ENCODE measurements around the gene FCRL5. TPM values are rescaled to one million over a fixed set of nuclear protein-coding genes. Genes with fewer than 3 reads are reported as not detected.

FCRL5 gene
- total and polyA plus RNA-seq, 10 of the 15 experiments (the other 5 are each of a cell fraction or from before 2014, with no cell fraction given) = 1.1 to 136 (median 7.0) TPM

DNA sequence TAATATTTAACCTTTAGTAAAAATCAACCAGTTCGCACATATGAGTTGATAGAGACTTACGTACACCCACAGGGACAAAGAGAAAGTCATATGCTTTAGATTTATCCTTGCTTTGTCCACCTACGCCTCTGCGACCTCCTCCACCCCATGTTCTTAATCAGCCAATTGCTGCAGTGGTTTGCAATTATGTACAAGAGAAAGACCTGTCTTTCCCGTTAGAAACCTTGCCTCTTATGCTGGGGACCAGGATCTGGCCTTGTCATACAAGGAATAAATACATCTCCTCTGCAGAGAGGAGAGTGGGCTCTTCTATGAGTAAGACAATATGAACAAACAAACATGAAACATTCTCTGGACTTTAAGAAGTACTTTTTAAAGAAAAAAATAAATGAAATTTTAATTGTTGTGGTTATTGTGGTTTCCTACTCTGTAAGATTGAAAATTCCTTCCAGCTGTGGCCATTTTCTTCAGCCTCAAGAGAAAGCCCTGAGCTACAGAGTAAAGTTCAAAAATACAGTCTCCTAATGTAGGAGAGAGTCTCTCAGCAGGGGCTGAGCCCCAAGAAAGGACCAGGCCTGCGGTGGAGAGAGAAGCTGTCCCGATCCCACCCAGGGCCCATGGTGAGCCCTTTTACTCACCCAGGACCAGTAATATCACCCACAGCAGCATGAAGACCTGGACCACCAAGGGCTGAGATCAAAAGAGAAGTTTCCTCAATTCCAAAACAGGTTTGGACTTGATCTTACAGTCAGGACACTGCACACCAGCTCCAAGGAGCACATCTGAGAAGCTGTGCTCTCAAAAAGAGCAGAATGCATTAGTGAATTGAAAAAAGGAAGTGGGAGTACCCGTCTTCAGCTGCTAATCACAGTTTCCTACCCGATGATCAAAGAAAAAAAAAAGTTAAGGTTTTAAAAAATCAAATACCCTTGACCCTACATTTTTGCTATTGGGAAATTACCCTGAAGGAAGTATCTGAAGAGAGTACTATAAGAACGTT, at the start of gene FCRL5 (continued):
- TF ChIP-seq, protein P1, sequence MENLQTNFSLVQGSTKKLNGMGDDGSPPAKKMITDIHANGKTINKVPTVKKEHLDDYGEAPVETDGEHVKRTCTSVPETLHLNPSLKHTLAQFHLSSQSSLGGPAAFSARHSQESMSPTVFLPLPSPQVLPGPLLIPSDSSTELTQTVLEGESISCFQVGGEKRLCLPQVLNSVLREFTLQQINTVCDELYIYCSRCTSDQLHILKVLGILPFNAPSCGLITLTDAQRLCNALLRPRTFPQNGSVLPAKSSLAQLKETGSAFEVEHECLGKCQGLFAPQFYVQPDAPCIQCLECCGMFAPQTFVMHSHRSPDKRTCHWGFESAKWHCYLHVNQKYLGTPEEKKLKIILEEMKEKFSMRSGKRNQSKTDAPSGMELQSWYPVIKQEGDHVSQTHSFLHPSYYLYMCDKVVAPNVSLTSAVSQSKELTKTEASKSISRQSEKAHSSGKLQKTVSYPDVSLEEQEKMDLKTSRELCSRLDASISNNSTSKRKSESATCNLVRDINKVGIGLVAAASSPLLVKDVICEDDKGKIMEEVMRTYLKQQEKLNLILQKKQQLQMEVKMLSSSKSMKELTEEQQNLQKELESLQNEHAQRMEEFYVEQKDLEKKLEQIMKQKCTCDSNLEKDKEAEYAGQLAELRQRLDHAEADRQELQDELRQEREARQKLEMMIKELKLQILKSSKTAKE (IDR thresholded peaks at IDR 0.05; ENCODE audit: low read depth, poor library complexity, severe bottlenecking) = peak; percentile 16
- TF ChIP-seq MTA2 (IDR thresholded peaks at IDR 0.05; ENCODE audit: low read depth) (peak; percentile 70), SRF (IDR thresholded peaks at IDR 0.05; ENCODE audit: low read depth in 2 of 2, low read length in 2 of 2) (no peak), ZNF217 (IDR thresholded peaks at IDR 0.05) (peak; percentile 39; the same call in 1 of the 2 replicates), CBFB (IDR thresholded peaks at IDR 0.05; ENCODE audit: low read depth) (peak; percentile 82; the same call in 1 of the 2 replicates), IRF4 (IDR thresholded peaks at IDR 0.05; ENCODE audit: low read depth, low read length) (peak; percentile 81), RUNX3 (IDR thresholded peaks at IDR 0.05; ENCODE audit: low read length) (peak; percentile 89), BMI1 (IDR thresholded peaks at IDR 0.05; ENCODE audit: borderline replicate concordance) (peak; percentile 33; the same call in 1 of the 2 replicates), IKZF2 (IDR thresholded peaks at IDR 0.05) (peak; percentile 51 to 70; a peak in 3 of 4 replicates), GABPA (IDR thresholded peaks at IDR 0.05; ENCODE audit: low read depth) (0 out of 2 replicates have a peak, but pooled peaks have one; percentile 0), NFIC (IDR thresholded peaks at IDR 0.05; ENCODE audit: low read depth, low read length) (peak; percentile 34; the same call in 1 of the 2 replicates), EZH2 (IDR thresholded peaks at IDR 0.05; ENCODE audit: borderline replicate concordance, control insufficient read depth, low read depth, low read length) (no peak), EGR1 (IDR thresholded peaks at IDR 0.05; ENCODE audit: borderline replicate concordance in 1 of 2, low read depth in 2 of 2, low read length in 2 of 2) (peak in 1 of 2 experiments; percentile 25; a peak in 1 of 3 replicates), DPF2 (IDR thresholded peaks at IDR 0.05) (peak; percentile 81)
- TF ChIP-seq, protein P2, sequence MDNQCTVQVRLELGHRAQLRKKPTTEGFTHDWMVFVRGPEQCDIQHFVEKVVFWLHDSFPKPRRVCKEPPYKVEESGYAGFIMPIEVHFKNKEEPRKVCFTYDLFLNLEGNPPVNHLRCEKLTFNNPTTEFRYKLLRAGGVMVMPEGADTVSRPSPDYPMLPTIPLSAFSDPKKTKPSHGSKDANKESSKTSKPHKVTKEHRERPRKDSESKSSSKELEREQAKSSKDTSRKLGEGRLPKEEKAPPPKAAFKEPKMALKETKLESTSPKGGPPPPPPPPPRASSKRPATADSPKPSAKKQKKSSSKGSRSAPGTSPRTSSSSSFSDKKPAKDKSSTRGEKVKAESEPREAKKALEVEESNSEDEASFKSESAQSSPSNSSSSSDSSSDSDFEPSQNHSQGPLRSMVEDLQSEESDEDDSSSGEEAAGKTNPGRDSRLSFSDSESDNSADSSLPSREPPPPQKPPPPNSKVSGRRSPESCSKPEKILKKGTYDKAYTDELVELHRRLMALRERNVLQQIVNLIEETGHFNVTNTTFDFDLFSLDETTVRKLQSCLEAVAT (IDR thresholded peaks at IDR 0.05) = peak; percentile 70; the same call in 1 of the 2 replicates
- TF ChIP-seq, protein P3, sequence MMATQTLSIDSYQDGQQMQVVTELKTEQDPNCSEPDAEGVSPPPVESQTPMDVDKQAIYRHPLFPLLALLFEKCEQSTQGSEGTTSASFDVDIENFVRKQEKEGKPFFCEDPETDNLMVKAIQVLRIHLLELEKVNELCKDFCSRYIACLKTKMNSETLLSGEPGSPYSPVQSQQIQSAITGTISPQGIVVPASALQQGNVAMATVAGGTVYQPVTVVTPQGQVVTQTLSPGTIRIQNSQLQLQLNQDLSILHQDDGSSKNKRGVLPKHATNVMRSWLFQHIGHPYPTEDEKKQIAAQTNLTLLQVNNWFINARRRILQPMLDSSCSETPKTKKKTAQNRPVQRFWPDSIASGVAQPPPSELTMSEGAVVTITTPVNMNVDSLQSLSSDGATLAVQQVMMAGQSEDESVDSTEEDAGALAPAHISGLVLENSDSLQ (IDR thresholded peaks at IDR 0.05) = peak; percentile 52; the same call in 1 of the 2 replicates
- TF ChIP-seq, protein P4, sequence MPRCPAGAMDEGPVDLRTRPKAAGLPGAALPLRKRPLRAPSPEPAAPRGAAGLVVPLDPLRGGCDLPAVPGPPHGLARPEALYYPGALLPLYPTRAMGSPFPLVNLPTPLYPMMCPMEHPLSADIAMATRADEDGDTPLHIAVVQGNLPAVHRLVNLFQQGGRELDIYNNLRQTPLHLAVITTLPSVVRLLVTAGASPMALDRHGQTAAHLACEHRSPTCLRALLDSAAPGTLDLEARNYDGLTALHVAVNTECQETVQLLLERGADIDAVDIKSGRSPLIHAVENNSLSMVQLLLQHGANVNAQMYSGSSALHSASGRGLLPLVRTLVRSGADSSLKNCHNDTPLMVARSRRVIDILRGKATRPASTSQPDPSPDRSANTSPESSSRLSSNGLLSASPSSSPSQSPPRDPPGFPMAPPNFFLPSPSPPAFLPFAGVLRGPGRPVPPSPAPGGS (IDR thresholded peaks at IDR 0.05; ENCODE audit: borderline replicate concordance, insufficient read depth, low read depth, low read length, poor library complexity, severe bottlenecking) = no peak

Data from GM12878 (cell line).